GM19239 (cell line): Measurements from ENCODE around the gene GABRB3.

Experiments used
- DNase-seq: peaks from one replicate; pipeline ENCODE4 v3.0.0; 2011; ENCODE audit warnings: low spot score; ENCODE audit not compliant: insufficient read length
- FAIRE-seq: peaks from 2 replicates; lab custom pipeline; 2011; peaks lifted over from hg19 to GRCh38; lab: Jason Lieb, UNC

GABRB3 gene

GRCh38 chr15:26686547-26687187, 86.2 kb downstream of the GABRB3 start:
- no peak for FAIRE-seq

GRCh38 chr15:26682598-26683164, 90.2 kb downstream of the GABRB3 start:
- DNase-seq (no peak), FAIRE-seq (no peak)

More at GRCh38 chr15:26686547-26687187, 86.2 kb downstream of the GABRB3 start:
- DNase-seq, result no peak

GRCh38 chr15:26679927-26680326, 92.9 kb downstream of the GABRB3 start:
- FAIRE-seq, result no peak
- DNase-seq, result no peak

- DNase-seq (no peak), FAIRE-seq (no peak)
Observed at GRCh38 chr15:26676115-26676514, 96.8 kb downstream of the GABRB3 start.

GRCh38 chr15:26674467-26674866, 98.4 kb downstream of the GABRB3 start:
- FAIRE-seq, result no peak

GRCh38 chr15:26673445-26673844, 99.4 kb downstream of the GABRB3 start:
- DNase-seq (no peak), FAIRE-seq (no peak)

More at GRCh38 chr15:26674467-26674866, 98.4 kb downstream of the GABRB3 start:
- no peak for DNase-seq

GRCh38 chr15:26670116-26670515, 102.8 kb downstream of the GABRB3 start:
- FAIRE-seq, result no peak
- no peak for DNase-seq

GRCh38 chr15:26667222-26667988, 105.5 kb downstream of the GABRB3 start:
- FAIRE-seq (no peak), DNase-seq (no peak)

GRCh38 chr15:26665957-26666791, 106.7 kb downstream of the GABRB3 start:
- no peak for DNase-seq
- no peak for FAIRE-seq

- no peak for FAIRE-seq
- no peak for DNase-seq
Observed at GRCh38 chr15:26662283-26662682, 110.6 kb downstream of the GABRB3 start.

GRCh38 chr15:26661748-26662147, 111.1 kb downstream of the GABRB3 start:
- DNase-seq (no peak), FAIRE-seq (no peak)

GRCh38 chr15:26661107-26661506, 111.8 kb downstream of the GABRB3 start:
- DNase-seq (no peak), FAIRE-seq (no peak)

GRCh38 chr15:26660241-26660640, 112.6 kb downstream of the GABRB3 start:
- FAIRE-seq (no peak), DNase-seq (no peak)

- FAIRE-seq, result no peak
Observed at GRCh38 chr15:26658290-26658689, 114.6 kb downstream of the GABRB3 start.

GRCh38 chr15:26656080-26656479, 116.8 kb downstream of the GABRB3 start:
- FAIRE-seq, result no peak
- DNase-seq, result no peak

More at GRCh38 chr15:26658290-26658689, 114.6 kb downstream of the GABRB3 start:
- DNase-seq, result no peak

GRCh38 chr15:26651909-26652308, 121.0 kb downstream of the GABRB3 start:
- DNase-seq (no peak), FAIRE-seq (no peak)

- no peak for DNase-seq
- no peak for FAIRE-seq
Observed at GRCh38 chr15:26648676-26649075, 124.2 kb downstream of the GABRB3 start.

GRCh38 chr15:26644948-26645347, 127.9 kb downstream of the GABRB3 start:
- FAIRE-seq (no peak), DNase-seq (no peak)

- FAIRE-seq (no peak), DNase-seq (no peak)
Observed at GRCh38 chr15:26641144-26641543, 131.7 kb downstream of the GABRB3 start.

GRCh38 chr15:26640601-26641000, 132.3 kb downstream of the GABRB3 start:
- FAIRE-seq (no peak), DNase-seq (no peak)
